ENCODE measurements around the gene WDR82.

The WDR82 gene

DNA sequence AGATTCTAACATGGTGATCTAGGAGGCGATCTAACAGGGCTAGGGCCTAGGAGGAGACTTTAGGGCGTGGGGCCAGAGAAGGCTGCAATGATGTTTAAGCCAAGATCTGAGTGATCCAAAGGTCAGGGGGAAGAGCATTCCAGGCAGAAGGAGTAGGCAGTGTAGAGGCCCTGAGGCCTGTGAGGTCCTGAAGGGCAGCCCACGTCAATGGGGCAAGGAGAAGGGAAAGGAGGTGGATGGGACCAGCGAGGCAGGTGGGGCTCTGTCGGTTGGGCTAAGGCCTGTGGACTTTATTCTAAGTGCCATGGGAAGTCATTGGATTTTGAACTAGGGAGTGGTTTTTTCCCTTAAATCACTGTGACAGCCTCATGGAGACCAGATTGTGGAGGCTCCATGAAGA, 27.5 kb upstream of the WDR82 start:
- no peak for DNase-seq

DNA sequence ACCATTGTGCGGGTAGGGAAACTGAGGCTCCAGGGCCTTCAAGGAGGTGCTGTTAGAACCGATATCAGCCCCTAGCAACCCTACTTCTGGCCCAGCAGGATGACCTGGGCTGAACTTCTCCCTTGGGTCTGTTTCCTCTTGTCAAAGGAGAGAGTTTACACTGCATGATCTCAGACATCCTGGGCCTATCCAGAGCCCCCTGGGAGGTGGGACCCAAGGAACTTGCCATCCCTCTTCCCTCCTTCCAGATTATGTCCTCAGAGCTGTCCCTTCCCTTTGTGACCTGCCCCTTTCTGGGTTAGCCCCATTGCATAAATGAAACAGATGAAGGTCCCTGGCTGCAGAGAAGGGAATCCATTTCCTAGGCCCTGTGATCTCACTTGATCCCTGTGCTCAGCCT, 25.4 kb upstream of the WDR82 start:
- DNase-seq: no peak

DNA sequence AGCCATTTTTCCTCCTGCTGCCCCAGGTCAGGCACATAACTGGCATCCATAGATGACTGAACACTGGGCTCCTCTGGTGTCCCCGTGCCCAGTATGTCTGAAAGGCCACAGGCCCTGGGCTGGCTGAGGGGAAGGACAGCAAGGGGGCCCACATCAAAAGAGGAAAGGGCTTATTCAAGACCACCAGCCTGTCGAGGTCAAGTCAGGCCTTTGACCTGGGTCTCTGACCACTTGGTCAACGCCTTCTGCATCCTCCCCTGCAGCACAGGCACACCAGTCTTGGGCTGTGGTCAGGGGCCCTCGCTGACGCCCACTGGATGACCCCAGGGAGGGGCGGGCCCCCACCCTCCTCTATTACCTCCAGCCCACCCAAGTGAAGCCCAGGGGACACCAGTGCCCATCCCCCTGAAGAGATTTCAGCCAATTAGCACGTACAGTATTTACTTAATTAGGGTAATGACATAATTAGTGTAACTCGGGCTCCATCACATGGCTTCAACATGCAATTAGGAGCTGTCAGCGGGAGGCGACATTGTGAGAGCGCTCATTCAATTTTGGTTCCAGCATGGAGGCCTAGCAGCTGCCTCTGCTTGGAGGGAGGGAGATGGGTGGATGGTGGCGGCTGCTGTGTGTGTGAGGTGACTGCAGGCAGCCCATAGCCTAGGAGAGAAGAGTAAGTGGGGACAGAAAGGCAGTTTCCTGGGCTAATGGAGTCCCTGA, 24.1 kb upstream of the WDR82 start:
- no peak for DNase-seq

DNA sequence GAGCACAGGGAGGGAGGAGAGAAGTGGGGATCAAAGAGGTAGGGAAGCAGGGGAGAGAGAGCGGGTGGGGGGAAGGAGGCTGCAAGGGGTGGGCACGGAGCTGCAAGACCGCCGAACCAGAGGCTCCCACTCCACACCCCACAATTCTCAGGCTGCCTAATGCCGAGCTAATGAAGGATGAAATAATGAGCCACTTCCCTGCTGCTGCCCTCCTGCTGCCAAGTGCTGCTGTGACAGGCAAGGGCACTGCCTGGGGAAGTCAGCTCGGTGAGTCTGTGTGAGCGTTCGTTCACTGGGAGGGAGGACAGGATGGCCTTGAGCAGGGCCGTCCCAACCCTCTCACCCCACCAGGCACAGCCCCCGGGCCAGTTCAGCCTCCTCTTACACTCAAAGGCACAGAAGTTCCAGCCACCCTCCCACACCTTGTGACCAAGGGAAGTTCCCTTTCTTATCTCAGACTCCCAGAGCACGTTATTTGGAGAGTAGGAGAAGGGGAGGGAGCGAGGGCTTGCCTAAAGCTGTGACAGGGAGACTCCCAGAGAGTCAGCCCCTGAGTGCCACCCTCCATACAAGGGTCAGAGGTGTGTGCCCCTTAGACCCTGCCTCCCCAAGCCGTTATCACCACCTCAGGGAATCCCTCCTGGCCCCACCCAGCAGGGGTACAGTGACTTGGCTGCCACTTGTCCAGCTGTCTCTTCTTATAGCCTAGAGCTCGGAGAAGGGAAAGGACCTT, 21.6 kb upstream of the WDR82 start:
- no peak for DNase-seq

DNA sequence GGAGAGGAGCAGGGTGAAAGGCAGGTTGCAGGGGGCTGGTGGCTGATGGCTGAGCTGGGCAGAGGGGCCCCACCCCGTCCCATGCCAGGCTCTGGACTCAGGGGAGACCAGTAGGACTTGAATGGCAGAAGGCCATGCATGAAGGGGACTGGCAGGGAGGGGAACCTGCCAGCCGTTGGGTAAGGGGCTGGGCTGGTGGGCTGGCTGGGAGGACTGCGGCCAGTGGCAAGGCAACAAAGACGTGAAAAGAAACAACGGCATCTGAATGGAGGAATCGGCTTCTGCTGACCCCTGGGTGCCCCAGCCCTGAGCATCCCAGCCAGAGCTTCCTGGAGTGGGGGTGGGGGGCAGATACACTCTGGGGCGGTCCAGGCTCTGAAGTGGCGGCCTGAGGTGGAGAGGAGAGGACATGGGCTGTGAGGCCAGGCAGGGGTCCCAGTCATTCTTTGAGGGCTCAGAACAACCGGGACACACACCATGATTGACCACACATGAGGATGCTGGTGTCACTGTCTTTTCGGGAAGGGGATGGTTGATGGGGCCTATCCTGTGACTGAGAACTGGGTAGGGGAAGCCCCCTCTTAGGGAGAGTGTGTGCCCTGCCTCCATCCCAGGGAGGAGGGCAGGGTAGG, 20.9 kb upstream of the WDR82 start:
- no peak for DNase-seq

DNA sequence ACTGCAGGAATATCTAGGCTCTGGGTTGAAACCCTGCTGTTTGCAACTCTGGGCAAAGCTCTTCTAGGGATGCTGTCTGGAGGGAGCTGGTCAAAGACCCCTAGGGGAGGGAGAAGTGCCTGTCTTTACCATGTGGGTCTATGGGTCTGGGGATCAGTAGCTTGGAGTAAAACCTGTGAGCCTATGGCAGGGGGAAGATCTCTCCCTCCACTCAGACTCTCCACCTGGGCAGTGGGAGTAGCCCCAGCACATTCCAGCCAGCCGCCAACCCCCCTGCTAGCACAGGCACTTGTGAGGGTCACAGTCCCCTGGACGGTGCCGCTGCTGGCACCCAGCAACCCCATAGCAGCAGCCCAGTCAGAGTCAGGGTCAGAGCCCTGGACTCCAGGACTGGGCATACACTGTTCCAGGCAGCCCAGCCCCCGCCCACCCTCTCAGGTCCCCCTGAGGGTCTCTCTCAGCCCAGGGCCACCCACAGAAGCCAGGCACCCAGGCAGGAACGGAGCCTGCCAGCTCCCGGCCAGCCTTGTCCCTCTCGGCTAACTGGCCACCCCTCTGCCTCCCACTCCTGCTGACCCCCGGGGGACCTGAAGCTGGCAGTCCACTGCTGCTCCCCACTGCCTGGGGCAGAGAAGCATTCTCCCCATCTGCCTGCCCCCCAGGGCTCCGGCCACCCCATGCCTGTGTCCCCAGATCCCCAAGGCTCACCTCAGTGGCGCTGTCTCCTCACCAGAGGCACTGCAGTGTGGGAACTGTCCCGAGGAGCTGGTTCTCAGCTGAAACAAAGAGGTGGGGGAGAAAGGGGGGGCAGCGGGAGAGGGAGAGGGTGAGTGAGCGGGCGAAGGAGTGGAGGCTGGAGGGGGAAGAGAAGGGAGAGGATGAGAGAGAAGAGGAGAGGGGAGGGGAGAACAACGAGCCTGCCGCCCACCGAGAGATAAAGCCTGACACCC, 20.0 kb upstream of the WDR82 start:
- DNase-seq: no peak

DNA sequence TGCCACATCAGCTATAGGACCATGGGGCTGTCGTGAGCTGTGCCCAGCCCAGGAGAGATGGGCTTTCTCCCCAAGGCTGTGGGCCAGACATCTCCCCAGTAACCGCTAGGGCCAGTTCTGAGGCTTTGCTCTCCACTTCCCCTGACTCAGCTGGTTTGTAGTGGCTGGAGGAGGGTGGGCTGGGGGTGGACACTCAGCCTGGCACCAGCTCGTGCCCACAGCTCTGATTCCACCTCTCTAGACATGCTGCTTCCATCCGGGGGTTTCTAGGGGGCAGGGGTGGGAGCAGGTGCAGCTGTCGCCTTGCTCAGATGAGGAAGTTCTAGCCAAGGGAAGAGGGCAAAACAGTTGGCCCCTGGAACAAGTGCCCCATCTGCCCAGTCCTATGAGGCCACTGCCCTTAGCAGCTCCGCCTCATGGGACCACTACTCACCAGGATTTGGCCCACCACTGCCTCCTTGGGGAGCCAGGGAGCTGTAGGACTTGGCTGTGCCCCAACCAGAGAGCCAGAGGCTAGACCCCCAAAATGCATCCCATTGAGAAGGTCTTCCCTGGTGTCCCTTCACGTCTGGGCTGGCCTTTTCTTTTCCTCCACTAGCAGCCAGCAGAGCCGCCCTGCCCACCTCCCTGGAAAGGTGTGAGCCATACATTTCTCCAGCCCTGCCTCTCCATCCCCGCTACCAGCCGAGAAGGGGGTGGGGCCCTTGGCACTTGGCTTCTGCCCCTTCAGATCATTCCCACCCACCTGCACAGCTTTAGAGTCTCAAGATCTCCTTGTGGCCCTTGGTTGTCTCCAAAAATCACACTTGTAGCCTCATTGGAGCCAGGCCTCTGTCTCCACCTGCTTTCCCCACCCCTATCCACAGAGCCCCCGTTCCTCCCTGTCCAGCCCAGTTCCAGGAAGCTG, 19.0 kb upstream of the WDR82 start:
- DNase-seq: no peak

DNA sequence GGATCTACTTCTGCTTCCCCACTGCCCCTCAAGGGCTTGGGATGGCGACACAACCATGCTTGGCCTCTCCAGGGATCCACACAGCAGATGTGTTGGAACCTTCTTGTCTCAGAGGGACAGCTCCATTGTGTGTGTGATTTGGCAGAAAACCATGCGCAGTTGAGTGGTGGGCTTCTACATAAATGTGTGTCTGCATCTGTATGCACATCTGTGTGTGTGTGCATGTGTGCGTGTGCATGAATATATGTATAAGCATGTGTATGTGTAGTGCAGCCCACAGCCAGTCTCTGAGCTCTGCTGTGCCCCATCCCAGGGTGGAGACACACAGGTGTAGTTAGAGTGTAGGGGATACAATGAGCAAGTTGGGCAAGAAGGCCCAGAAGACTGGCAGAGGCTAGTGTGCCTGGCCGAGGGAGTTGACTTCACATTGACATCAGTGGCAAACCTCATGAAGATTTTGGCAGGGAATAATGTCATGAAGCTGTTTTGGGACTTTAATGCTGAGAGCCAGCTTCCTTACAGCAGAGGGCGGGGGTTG, 17.3 kb upstream of the WDR82 start:
- DNase-seq: no peak

DNA sequence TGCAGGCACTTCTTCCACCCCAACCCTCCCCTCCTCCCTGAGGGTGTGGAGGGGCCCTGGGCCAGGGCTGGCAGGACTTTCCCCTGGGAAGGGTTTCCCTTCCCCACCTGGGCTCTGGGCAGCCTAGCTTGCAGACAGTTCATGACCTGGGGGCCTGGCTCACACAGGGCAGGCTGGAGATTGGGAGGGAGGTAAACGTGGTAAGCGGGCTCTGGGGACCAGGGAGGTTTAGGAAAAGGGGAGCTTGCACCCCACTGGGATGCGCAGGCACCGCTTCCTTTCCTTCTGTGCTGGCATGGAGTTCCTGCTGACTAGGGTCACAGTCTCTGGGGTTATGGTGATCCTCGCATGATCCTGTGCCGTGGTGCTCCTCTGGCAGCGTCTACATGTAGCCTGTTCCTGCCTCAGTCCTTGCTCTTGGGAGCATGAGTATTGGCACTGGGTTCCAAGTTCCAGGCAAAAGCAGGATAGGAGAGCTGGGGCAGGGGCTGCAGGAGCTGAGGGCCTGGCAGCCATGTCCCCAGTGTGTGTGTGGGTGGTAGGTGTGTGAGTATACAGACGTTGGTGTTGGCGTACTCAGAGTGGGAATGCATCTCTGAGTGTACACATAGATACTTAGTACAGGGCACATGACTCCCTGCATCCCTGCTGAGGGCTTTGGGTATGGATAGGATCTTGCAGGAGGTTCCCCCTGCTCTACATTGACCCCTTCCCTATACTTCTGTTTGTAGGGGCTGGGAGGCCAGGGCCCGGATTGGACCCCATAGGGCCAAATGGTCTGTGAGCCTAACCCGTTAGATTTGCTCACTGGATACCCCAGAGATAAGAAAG, 16.1 kb upstream of the WDR82 start:
- no peak for DNase-seq

DNA sequence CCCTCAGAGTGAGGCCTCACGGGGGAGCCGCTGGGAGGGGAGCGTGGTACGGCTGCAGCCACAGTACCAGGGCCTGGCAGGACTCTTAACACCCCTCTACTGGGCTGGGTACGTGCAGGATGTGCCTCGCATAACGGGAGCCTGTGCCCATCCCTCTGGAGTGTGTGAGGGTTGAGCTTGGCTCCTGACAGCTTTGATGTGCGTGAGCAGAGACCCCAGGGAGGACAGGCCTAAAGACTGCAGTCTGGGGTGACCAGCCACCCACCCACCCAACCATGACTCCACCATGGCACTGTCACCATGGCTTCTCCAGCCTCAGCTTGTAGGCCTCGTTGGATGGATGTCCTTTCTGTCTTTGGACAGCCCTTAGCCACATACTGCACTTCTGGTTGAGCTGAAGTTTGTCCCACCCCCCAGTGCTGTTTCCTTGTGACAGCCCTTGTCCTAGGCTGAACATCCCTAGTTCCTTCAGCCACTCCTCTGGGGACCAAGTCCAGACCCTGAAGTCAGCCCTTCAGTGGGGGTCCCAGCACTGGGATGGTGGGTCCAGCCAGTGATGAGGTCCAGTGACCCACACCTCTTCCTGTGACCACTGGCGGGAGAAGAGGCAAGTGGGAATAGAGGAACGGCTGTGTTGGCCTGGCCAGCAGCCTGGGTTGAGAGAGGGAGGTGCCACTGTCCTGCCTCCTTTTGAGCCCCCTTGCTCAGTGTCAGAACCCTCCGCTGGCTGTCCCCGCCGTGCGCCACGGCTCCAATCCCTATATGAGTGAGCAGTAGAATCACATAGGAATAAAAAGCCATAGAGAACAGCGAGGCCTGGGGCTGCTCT, 15.3 kb upstream of the WDR82 start:
- no peak for DNase-seq

DNA sequence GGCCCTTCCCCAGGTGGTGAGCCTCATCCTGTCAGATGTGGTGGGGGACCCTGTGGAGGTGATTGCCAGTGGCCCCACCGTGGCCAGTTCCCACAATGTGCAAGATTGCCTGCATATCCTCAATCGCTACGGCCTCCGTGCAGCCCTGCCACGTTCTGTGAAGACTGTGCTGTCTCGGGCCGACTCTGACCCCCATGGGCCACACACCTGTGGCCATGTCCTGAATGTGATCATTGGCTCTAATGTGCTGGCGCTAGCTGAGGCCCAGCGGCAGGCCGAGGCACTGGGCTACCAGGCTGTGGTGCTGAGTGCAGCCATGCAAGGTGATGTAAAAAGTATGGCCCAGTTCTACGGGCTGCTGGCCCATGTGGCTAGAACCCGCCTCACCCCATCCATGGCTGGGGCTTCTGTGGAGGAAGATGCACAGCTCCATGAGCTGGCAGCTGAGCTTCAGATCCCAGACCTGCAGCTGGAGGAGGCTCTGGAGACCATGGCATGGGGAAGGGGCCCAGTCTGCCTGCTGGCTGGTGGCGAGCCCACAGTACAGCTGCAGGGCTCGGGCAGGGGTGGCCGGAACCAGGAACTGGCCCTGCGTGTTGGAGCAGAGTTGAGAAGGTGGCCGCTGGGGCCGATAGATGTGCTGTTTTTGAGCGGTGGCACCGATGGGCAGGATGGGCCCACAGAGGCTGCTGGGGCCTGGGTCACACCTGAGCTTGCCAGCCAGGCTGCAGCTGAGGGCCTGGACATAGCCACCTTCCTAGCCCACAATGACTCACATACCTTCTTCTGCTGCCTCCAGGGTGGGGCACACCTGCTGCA, 14.0 kb upstream of the WDR82 start:
- no peak for DNase-seq

DNA sequence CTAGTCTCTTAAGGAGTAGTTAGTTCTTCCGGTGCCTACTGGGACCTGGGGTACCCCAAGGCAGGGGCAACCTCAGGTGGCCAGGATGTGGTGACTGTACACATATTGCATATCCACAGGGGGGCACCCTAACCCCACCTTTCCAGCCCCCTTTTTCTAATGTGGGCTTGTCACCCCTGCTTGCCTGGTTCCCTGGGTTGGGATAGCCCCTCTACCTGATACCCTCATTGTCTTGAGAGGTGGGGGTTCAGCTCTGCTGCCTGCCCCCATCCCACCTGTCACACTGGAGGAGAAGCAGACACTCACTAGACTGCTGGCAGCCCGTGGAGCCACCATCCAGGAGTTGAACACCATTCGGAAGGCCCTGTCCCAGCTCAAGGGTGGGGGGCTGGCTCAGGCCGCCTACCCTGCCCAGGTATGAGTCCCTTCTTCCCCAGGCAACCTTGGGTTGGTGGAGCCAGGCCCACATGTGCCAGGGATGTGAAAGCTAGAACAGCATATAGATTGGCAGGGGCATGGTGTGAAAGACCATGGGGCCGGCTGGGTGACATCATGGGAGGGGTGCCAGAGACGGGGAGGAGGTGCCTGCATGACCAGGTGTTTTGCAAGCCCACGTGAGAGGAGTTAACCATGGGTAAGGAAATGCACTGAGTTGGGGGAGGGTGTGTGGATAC, 13.2 kb upstream of the WDR82 start:
- no peak for DNase-seq

DNA sequence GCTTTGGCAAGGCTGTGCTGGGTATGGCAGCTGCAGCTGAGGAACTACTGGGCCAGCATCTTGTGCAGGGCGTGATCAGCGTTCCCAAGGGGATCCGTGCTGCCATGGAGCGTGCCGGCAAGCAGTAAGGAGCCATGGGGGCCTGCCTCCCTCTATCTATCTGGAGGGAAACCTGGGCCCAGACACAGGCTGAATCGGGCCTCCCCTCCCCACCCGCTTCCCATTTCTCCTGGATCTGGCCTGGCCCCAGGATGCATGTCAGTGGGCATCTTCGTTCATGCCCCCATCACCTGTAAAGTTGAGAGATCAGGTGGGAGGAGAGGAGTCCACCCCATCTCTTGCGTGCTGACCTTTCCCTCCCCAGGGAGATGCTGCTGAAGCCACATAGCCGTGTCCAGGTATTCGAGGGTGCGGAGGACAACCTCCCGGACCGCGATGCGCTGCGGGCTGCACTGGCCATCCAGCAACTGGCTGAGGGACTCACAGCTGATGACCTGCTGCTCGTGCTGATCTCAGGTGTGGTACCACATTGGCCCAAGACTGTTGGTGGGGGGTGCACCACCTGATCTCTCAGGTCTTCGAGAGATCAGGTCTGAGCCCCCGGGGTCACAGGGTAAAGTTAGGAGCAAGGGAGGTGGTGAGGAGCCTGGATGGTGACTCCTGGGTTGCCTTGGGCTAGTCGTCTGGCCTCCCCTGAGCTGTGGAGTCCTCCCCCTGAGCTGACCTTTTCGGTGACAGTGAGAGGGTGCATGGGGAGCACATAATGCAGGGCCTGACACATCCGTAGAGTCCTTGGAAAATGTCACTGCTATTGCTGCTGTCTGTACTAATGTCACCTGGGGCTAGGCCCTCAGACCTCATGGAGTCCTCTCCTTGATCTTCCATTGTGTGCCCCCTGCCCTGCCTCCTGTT, 12.4 kb upstream of the WDR82 start:
- no peak for DNase-seq

DNA sequence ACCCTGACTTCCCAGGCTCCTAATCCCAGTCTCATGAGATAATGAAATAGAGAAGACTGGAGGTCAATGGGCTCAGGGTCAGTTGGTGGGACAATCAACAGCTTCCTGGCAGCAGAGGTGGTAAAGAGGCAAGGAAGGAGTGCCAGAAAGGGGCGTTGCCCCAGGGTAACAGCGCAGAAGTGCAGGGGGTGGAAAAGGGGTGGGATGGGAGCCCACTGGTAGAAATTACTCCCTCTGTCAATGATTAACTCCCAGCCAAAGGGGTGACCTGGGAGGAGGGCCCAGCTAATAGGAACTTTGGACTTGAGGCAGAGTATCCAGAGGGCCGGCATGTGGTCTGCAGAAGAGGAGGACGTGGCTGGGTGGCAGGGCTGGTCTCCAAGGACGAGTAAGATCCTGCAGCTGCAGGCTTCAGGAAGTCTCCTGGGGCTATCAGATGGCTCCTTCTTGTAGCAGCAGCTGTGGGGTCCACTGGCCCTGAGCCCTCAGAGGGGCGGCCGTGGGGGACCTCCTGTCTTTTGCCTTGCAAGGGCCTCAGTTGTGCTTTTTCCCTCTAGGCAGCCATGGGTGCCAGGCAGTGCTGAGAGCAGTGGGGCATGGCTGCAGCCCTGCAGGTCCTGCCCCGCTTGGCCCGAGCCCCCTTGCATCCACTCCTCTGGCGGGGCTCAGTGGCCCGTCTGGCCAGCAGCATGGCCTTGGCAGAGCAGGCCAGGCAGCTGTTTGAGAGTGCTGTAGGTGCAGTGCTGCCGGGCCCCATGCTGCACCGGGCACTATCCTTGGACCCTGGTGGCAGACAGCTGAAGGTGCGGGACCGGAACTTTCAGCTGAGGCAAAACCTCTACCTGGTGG, 11.5 kb upstream of the WDR82 start:
- DNase-seq: no peak

DNA sequence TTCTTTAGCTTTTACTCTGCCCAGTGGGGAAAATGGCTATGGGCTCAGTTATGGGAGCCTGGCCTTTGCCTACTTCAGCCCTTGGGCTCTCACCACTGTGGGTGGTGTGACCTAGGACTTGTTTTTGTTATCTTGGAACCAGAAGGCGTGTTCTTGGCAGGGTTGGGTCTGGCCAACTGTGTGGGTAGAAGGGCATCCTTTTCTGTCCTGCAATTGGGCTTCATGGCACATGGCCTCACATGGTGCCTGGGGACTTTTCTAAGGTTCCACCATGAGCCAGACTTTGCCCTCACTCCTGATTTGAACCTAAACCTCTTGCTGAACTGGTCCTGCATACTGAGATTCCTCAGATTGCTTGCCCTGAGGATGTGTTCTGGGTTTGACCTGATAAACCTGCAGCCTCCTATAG, 10.9 kb upstream of the WDR82 start:
- DNase-seq: no peak

DNA sequence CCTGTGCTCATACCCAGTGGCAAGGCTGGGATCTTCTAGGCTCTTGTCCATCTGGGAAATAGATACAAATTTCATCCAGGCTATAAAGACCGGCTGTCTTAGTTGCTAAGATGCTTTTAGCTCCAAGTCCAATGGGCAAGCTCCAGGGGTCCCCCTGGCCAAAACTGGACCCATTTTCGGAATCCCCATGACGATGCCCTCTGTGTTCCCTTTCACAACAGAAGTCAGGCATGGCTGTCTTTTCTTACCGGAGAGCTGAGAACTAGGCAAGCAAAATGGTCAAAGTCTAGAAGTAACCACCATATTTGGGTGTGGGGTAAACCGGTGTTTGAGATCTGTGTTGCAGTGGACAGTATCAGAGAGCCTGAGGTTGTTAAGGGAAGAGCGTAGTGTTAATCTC, 10.2 kb upstream of the WDR82 start:
- no peak for DNase-seq
